Liver (tissue), 3 donors: ENCODE measurements around the gene TAF13.

ENCODE experiments used
- EGR1 ChIP-seq, 2 donors: IDR thresholded peaks; 2 replicates each; pipeline ENCODE4 v1.6.1; 2016 to 2018; ENCODE audit warnings: antibody characterized with exemption in 2 of 2, low read depth in 2 of 2
- FOXA1 ChIP-seq: IDR thresholded peaks from 2 replicates; pipeline ENCODE4 v1.6.1; 2016; ENCODE audit warnings: antibody characterized with exemption
- GABPA ChIP-seq, 2 donors: IDR thresholded peaks in 1 of 2; conservative IDR thresholded peaks in 1 of 2; 2 replicates each; pipeline ENCODE4 v1.6.1; 2016; ENCODE audit warnings: antibody characterized with exemption in 2 of 2, mild to moderate bottlenecking in 1 of 2, moderate library complexity in 1 of 2
- JUND ChIP-seq, 2 donors: IDR thresholded peaks; 2 replicates each; pipeline ENCODE4 v1.6.1; 2016; ENCODE audit warnings: antibody characterized with exemption in 2 of 2
- RAD21 ChIP-seq, 2 donors: IDR thresholded peaks; 2 replicates each; pipeline ENCODE4 v1.6.1; 2016; ENCODE audit warnings: antibody characterized with exemption in 2 of 2, mild to moderate bottlenecking in 2 of 2
- TAF1 ChIP-seq: conservative IDR thresholded peaks from 2 replicates; pipeline ENCODE4 v1.6.1; 2016; ENCODE audit warnings: antibody characterized with exemption, mild to moderate bottlenecking
- YY1 ChIP-seq: IDR thresholded peaks from 2 replicates; pipeline ENCODE4 v1.6.1; 2016; ENCODE audit warnings: antibody characterized with exemption, mild to moderate bottlenecking
- TF ChIP-seq, protein P1 (sequence below): fragments of 150-350 bp; IDR thresholded peaks from 2 replicates; pipeline ENCODE4 v1.5.1; 2017; ENCODE audit warnings: improper control_type of control experiment, low read depth, low read length; ENCODE audit not compliant: missing input control
- TF ChIP-seq, protein P2 (sequence below): IDR thresholded peaks from 2 replicates; pipeline ENCODE4 v1.6.1; 2016; ENCODE audit warnings: antibody characterized with exemption
- TF ChIP-seq, protein P3 (sequence below): IDR thresholded peaks from 2 replicates; pipeline ENCODE4 v1.6.1; 2016; ENCODE audit warnings: antibody characterized with exemption
- donor health status: healthy.
- donor health status: healthy.

DNA sequence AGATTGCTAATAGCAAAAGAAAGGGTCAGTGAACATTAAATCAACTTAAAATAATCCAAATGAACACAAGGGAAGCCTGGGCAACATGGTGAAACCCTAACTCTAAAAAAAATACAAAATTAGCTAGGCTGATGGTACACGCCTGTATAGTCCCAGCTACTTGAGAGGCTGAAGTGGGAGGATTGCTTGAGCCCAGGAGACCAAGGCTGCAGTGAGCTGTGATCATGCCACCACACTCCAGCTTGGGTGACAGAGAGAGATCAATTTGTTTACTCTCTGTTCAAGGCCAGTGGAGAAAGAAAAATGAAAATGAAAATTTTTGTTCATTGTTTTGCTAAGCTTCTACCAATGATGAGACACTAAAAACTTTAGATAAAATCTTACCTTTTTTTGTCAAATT, 58.7 kb downstream of the TAF13 start:
- TF ChIP-seq, protein P1, sequence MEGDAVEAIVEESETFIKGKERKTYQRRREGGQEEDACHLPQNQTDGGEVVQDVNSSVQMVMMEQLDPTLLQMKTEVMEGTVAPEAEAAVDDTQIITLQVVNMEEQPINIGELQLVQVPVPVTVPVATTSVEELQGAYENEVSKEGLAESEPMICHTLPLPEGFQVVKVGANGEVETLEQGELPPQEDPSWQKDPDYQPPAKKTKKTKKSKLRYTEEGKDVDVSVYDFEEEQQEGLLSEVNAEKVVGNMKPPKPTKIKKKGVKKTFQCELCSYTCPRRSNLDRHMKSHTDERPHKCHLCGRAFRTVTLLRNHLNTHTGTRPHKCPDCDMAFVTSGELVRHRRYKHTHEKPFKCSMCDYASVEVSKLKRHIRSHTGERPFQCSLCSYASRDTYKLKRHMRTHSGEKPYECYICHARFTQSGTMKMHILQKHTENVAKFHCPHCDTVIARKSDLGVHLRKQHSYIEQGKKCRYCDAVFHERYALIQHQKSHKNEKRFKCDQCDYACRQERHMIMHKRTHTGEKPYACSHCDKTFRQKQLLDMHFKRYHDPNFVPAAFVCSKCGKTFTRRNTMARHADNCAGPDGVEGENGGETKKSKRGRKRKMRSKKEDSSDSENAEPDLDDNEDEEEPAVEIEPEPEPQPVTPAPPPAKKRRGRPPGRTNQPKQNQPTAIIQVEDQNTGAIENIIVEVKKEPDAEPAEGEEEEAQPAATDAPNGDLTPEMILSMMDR = no peak
- TF ChIP-seq YY1 (no peak), FOXA1 (no peak), RAD21 (IDR thresholded peaks at IDR 0.05) (no peak), TAF1 (no peak), EGR1 (IDR thresholded peaks at IDR 0.05; ENCODE audit: low read depth in 2 of 2) (no peak), JUND (IDR thresholded peaks at IDR 0.05) (no peak), GABPA (IDR thresholded peaks at IDR 0.05 in 1 of 2, conservative IDR thresholded peaks at IDR 0.05 in 1 of 2) (no peak)
- TF ChIP-seq, protein P2, sequence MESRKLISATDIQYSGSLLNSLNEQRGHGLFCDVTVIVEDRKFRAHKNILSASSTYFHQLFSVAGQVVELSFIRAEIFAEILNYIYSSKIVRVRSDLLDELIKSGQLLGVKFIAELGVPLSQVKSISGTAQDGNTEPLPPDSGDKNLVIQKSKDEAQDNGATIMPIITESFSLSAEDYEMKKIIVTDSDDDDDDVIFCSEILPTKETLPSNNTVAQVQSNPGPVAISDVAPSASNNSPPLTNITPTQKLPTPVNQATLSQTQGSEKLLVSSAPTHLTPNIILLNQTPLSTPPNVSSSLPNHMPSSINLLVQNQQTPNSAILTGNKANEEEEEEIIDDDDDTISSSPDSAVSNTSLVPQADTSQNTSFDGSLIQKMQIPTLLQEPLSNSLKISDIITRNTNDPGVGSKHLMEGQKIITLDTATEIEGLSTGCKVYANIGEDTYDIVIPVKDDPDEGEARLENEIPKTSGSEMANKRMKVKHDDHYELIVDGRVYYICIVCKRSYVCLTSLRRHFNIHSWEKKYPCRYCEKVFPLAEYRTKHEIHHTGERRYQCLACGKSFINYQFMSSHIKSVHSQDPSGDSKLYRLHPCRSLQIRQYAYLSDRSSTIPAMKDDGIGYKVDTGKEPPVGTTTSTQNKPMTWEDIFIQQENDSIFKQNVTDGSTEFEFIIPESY = no peak
- TF ChIP-seq, protein P3, sequence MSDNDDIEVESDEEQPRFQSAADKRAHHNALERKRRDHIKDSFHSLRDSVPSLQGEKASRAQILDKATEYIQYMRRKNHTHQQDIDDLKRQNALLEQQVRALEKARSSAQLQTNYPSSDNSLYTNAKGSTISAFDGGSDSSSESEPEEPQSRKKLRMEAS = no peak
